HG03103 (cell line): ENCODE data around the gene SPDYE2.
"Not testable (repeated sequence)": the region's sequence is repeated elsewhere in the genome, so short reads cannot be mapped to it uniquely, and the experiment has no call there.

ENCODE experiments used
- ATAC-seq: cut with Tn5 transposase; IDR thresholded peaks from one replicate; pipeline ENCODE4 v1.9.1; 2021; ENCODE audit warnings: low read depth; ENCODE audit not compliant: unreplicated experiment

The SPDYE2 gene

GRCh38 chr7:102535062-102535615, 15.9 kb upstream of the SPDYE2 start:
- ATAC-seq = not testable (repeated sequence)

GRCh38 chr7:102540604-102541003, 10.4 kb upstream of the SPDYE2 start:
- not testable (repeated sequence) for ATAC-seq

GRCh38 chr7:102542083-102542482, 8.9 kb upstream of the SPDYE2 start:
- ATAC-seq = not testable (repeated sequence)

GRCh38 chr7:102542771-102543170, 8.3 kb upstream of the SPDYE2 start:
- not testable (repeated sequence) for ATAC-seq

- not testable (repeated sequence) for ATAC-seq
Measured at GRCh38 chr7:102543596-102543995, 7.4 kb upstream of the SPDYE2 start, which contains the start of gene UPK3BL2. Gene UPK3BL2 (minus strand): TSS chr7:102543696. CDS start chr7:102543636, 60 bp downstream.

- ATAC-seq = not testable (repeated sequence)
Measured at GRCh38 chr7:102544372-102544771, 6.7 kb upstream of the SPDYE2 start.

GRCh38 chr7:102545288-102545687, 5.7 kb upstream of the SPDYE2 start:
- not testable (repeated sequence) for ATAC-seq

GRCh38 chr7:102546353-102546752, 4.7 kb upstream of the SPDYE2 start:
- peak; percentile 62 for ATAC-seq

- ATAC-seq = not testable (repeated sequence)
Measured at GRCh38 chr7:102568620-102569019, 17.6 kb downstream of the SPDYE2 start.

- peak; percentile 93 for ATAC-seq
Measured at GRCh38 chr7:102572261-102573239, 21.5 kb downstream of the SPDYE2 start, which contains the start of gene POLR2J3. Gene POLR2J3 (minus strand): TSS chr7:102572583. CDS start chr7:102572521, 62 bp downstream.

GRCh38 chr7:102574607-102575006, 23.6 kb downstream of the SPDYE2 start:
- not testable (repeated sequence) for ATAC-seq

- not testable (repeated sequence) for ATAC-seq
Measured at GRCh38 chr7:102576363-102576762, 25.3 kb downstream of the SPDYE2 start.

- not testable (repeated sequence) for ATAC-seq
Measured at GRCh38 chr7:102577315-102578240, 26.6 kb downstream of the SPDYE2 start.

GRCh38 chr7:102578486-102578885, 27.5 kb downstream of the SPDYE2 start:
- ATAC-seq = not testable (repeated sequence)

GRCh38 chr7:102581722-102582121, 30.7 kb downstream of the SPDYE2 start:
- ATAC-seq = not testable (repeated sequence)

GRCh38 chr7:102583495-102583894, 32.5 kb downstream of the SPDYE2 start:
- ATAC-seq = not testable (repeated sequence)

GRCh38 chr7:102589857-102590256, 38.8 kb downstream of the SPDYE2 start:
- ATAC-seq = not testable (repeated sequence)

GRCh38 chr7:102592477-102593019, 41.5 kb downstream of the SPDYE2 start:
- ATAC-seq = peak; percentile 46

- ATAC-seq = peak; percentile 62
Measured at GRCh38 chr7:102593637-102594334, 42.8 kb downstream of the SPDYE2 start.
